ENCODE data around the gene PEX11A. TPM values are rescaled to one million over a fixed set of nuclear protein-coding genes. Genes with fewer than 3 reads are reported as not detected.
A peak's percentile ranks its signal among the peaks of the same experiment; 100 is the strongest.

The PEX11A gene
- total and polyA plus RNA-seq, 8 donors: 2.3 to 11.2 (median 6.8) TPM; not detected in 1

- Histone ChIP-seq H3K27ac (no peak overlapping the region), H3K4me3 (no peak overlapping the region), H3K27me3 (no peaks in the 10 kb centered on the region), H3K9me3 (no peaks in the 10 kb centered on the region), H3K36me3 (peaks cover 0 to 29% (median 5%) of the 10 kb centered on the region in 4 donors), H3K4me1 (peaks cover 0 to 9% (median 7%) of the 10 kb centered on the region in 4 donors)
- TF ChIP-seq POLR2A (IDR thresholded peaks at IDR 0.05): no peak
- no peak for TF ChIP-seq EP300 (IDR thresholded peaks at IDR 0.05)
- TF ChIP-seq POLR2AphosphoS5 (IDR thresholded peaks at IDR 0.05): no peak
- no peak for TF ChIP-seq CTCF (IDR thresholded peaks at IDR 0.05)
- intact Hi-C loops (cut with DNase I; ENCODE audit: low total_unique reads): loop anchor here (10.0 kb wide), 1 partner anchor 96 kb away; no protein-coding TSS in a partner anchor
- 77 to 88% (median 81%) methylated on average over 44 to 102 of the region's 102 CpGs for WGBS, 5 donors
- DNase-seq: no peak
Observed at GRCh38 chr15:89648106-89649012, 42.2 kb downstream of the PEX11A start.

- Histone ChIP-seq H3K27ac (no peak overlapping the region), H3K9me3 (no peaks in the 10 kb centered on the region), H3K27me3 (no peaks in the 10 kb centered on the region), H3K36me3 (peaks cover 0 to 36% (median 5%) of the 10 kb centered on the region in 4 donors), H3K4me1 (peaks cover 0 to 9% (median 7%) of the 10 kb centered on the region in 4 donors), H3K4me3 (no peak overlapping the region)
- TF ChIP-seq POLR2AphosphoS5 (IDR thresholded peaks at IDR 0.05): peak in 1 of 3 donors; percentile 9
- TF ChIP-seq CTCF (IDR thresholded peaks at IDR 0.05): peak in 5 of 7 experiments; percentile 78 to 86 (median 83)
- no peak for TF ChIP-seq POLR2A (IDR thresholded peaks at IDR 0.05)
- WGBS, 5 donors: 46 to 61% (median 51%) methylated on average over 19 to 25 of the region's 25 CpGs
- intact Hi-C loops (cut with DNase I; ENCODE audit: low total_unique reads): loop anchor here (10.0 kb wide), 1 partner anchor 97 kb away; no protein-coding TSS in a partner anchor
- peak; percentile 86 to 88 for DNase-seq
Observed at GRCh38 chr15:89647191-89647851, 43.2 kb downstream of the PEX11A start.

- TF ChIP-seq POLR2A (IDR thresholded peaks at IDR 0.05): no peak
- TF ChIP-seq POLR2AphosphoS5 (IDR thresholded peaks at IDR 0.05): no peak
- TF ChIP-seq EP300 (IDR thresholded peaks at IDR 0.05): no peak
- TF ChIP-seq CTCF (IDR thresholded peaks at IDR 0.05): no peak
- intact Hi-C loops (cut with DNase I; ENCODE audit: low total_unique reads): loop anchor here (10.0 kb wide), 1 partner anchor 98 kb away; no protein-coding TSS in a partner anchor
- H3K4me3 ChIP-seq: no peak overlapping the region
- H3K4me1 ChIP-seq: peaks cover 0 to 9% (median 7%) of the 10 kb centered on the region in 4 donors
- H3K27ac ChIP-seq: no peak overlapping the region
- no peaks in the 10 kb centered on the region for H3K9me3 ChIP-seq
- no peak for DNase-seq
- peaks cover 0 to 43% (median 11%) of the 10 kb centered on the region in 4 donors for H3K36me3 ChIP-seq
- no peaks in the 10 kb centered on the region for H3K27me3 ChIP-seq
- 72 to 81% (median 76%) methylated on average over 19 to 22 of the region's 22 CpGs for WGBS, 5 donors
Observed at GRCh38 chr15:89646416-89647141, 44.0 kb downstream of the PEX11A start.

GRCh38 chr15:89645680-89646079, 44.9 kb downstream of the PEX11A start:
- WGBS, 5 donors: 89 to 97% (median 93%) methylated on average over 3 to 8 of the region's 8 CpGs

More at GRCh38 chr15:89645680-89646079, 44.9 kb downstream of the PEX11A start:
- Histone ChIP-seq H3K27ac (no peak overlapping the region), H3K4me1 (peaks cover 0 to 9% (median 7%) of the 10 kb centered on the region in 4 donors), H3K9me3 (no peaks in the 10 kb centered on the region), H3K4me3 (no peak overlapping the region), H3K27me3 (no peaks in the 10 kb centered on the region), H3K36me3 (peaks cover 0 to 48% (median 15%) of the 10 kb centered on the region in 4 donors)
- DNase-seq: no peak
- TF ChIP-seq CTCF (IDR thresholded peaks at IDR 0.05) (no peak), EP300 (IDR thresholded peaks at IDR 0.05) (no peak)
- intact Hi-C loops (cut with DNase I; ENCODE audit: low total_unique reads): loop anchor here (10.0 kb wide), 1 partner anchor 99 kb away; no protein-coding TSS in a partner anchor
